PFSK-1 (cell line): Measurements from ENCODE around the gene ABCF1.

Source experiments
- FOXP2 ChIP-seq: optimal IDR thresholded peaks from 2 replicates; pipeline ENCODE3; 2011; ENCODE audit warnings: borderline replicate concordance, control low read depth, inconsistent platforms; ENCODE audit not compliant: insufficient read depth; ENCODE audit errors: extremely low read length, extremely low read depth
- POLR2AphosphoS5 ChIP-seq: IDR thresholded peaks from 2 replicates; pipeline ENCODE4 v1.6.1; 2012; ENCODE audit warnings: low read depth, mild to moderate bottlenecking, control low read depth, low read length, moderate library complexity
- SIN3A ChIP-seq: IDR thresholded peaks from 2 replicates; pipeline ENCODE4 v1.6.1; 2012; ENCODE audit warnings: mild to moderate bottlenecking, low read length, moderate library complexity, borderline replicate concordance; ENCODE audit not compliant: insufficient read depth
- TAF1 ChIP-seq: IDR thresholded peaks from 2 replicates; pipeline ENCODE4 v1.6.1; 2012; ENCODE audit warnings: low read length, control low read depth, borderline replicate concordance; ENCODE audit not compliant: insufficient read depth
- TF ChIP-seq, protein P1 (sequence below), 2 experiments: IDR thresholded peaks; 2 replicates each; pipeline versions ENCODE4 v1.6.1 to v1.8.0; 2011 to 2012; ENCODE audit warnings: low read depth in 2 of 2, low read length in 2 of 2, control low read depth in 1 of 2, inconsistent platforms in 1 of 2, mild to moderate bottlenecking in 1 of 2, moderate library complexity in 1 of 2; ENCODE audit not compliant: insufficient read depth in 1 of 2

Gene ABCF1

DNA sequence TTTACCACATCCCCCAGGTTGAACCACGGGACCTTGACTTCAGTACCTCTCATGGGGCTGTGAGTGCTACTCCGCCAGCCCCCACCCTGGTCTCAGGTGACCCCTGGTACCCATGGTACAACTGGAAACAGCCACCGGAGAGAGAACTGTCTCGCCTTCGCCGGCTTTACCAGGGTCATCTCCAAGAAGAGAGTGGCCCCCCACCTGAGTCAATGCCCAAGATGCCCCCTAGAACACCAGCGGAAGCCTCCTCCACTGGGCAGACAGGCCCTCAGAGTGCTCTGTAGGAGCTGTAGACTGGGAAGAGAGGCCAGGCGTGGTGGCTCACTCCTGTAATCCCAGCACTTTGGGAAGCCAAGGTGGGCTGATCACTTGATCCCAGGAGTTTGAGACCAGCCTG lies 54.3 kb downstream of the ABCF1 start:
- no peak for TF ChIP-seq POLR2AphosphoS5
- TF ChIP-seq, protein P1, sequence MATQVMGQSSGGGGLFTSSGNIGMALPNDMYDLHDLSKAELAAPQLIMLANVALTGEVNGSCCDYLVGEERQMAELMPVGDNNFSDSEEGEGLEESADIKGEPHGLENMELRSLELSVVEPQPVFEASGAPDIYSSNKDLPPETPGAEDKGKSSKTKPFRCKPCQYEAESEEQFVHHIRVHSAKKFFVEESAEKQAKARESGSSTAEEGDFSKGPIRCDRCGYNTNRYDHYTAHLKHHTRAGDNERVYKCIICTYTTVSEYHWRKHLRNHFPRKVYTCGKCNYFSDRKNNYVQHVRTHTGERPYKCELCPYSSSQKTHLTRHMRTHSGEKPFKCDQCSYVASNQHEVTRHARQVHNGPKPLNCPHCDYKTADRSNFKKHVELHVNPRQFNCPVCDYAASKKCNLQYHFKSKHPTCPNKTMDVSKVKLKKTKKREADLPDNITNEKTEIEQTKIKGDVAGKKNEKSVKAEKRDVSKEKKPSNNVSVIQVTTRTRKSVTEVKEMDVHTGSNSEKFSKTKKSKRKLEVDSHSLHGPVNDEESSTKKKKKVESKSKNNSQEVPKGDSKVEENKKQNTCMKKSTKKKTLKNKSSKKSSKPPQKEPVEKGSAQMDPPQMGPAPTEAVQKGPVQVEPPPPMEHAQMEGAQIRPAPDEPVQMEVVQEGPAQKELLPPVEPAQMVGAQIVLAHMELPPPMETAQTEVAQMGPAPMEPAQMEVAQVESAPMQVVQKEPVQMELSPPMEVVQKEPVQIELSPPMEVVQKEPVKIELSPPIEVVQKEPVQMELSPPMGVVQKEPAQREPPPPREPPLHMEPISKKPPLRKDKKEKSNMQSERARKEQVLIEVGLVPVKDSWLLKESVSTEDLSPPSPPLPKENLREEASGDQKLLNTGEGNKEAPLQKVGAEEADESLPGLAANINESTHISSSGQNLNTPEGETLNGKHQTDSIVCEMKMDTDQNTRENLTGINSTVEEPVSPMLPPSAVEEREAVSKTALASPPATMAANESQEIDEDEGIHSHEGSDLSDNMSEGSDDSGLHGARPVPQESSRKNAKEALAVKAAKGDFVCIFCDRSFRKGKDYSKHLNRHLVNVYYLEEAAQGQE (IDR thresholded peaks at IDR 0.05; ENCODE audit: insufficient read depth in 1 of 2, low read depth in 2 of 2, low read length in 2 of 2), result no peak
- no peak for TF ChIP-seq TAF1
- TF ChIP-seq FOXP2, result no peak
- no peak for TF ChIP-seq SIN3A

DNA sequence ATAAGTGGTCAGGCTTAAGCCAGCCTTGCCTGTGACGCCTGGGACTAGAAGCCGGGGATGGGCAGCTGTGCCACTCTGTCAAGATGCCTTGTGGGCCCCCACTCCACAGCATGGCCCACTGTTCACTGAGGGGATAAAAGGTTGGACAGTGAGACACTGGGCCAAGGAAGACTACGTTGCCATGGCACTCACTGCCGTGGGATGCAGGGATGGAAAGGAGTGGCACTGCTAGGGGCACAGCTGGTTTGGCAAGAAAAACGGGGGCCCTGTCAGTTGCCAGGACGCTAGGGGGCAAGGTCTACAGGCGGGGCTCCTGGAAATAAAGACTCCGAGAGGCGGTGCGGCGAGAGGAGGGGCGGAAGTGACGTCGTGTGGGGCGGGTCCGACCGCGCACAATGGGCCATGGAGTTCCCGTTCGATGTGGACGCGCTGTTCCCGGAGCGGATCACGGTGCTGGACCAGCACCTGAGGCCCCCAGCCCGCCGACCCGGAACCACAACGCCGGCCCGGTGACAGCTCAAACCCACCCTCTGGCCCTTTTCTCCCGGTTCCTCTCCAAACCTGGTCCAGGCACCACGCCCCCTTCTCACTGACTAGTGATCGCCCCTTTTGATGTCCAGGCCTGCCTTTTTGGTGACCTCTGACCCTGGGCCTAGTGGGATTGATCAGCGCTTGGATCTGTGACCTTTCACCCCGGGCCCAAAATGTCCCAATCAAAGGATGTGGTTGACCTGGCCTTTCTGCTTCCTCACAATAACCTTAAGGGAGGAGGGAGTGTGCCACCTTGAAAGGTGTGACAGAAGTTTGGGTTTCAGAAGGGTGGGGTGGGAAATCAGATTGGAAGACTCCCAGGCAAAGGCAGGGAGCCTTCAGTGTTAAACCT lies 55.5 kb downstream of the ABCF1 start, which contains the start of gene ATAT1:
Gene ATAT1 (plus strand): TSS at position 391 of the 883 bp plus-strand sequence.
- peak; percentile 85 for TF ChIP-seq POLR2AphosphoS5
- TF ChIP-seq, protein P1 (IDR thresholded peaks at IDR 0.05; ENCODE audit: insufficient read depth in 1 of 2, low read depth in 2 of 2, low read length in 2 of 2), result no peak
- TF ChIP-seq TAF1, result no peak
- peak; percentile 44; the same call in 1 of the 2 replicates for TF ChIP-seq SIN3A
- TF ChIP-seq FOXP2, result no peak

DNA sequence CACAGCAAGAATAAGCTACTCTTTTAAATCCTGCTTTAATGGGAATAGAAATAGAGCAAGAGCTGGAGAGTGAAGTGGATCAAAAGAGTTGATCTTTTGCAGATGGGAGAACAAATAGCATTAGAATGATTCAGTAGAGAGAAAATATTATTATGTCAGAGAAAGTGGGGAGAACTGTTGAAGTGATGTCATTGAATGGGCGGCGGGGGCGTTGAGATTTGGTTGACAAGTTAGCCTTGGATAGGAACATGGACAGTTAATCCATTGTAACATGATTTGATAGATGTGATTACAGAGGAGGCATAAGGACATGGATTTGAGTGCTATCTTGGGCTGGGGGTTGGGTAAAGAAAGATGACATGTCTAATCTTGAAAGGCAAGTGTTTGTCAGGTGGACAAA lies 64.6 kb downstream of the ABCF1 start:
- TF ChIP-seq POLR2AphosphoS5 (no peak), FOXP2 (no peak), SIN3A (no peak), TAF1 (no peak)
- TF ChIP-seq, protein P1 (IDR thresholded peaks at IDR 0.05; ENCODE audit: insufficient read depth in 1 of 2, low read depth in 2 of 2, low read length in 2 of 2), result no peak

DNA sequence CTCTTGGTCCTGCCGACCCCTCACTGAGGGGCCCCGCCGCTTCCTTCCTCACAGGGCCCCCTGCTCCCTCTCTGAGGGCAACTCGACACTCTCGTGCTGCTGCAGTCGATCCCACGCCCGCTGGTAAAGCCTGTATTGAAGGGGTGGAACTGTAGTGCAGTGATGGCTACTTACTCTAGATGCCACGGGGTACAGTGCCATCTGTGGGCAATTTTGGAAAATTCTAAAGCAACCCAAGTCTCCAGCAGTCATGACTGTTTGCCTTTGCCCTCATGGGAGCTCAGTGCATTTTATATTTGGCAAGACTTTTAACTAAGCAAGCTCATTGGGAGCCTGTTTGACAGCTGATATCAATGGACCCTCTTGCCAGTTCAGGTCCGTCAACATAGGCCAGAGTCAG lies 69.2 kb downstream of the ABCF1 start:
- no peak for TF ChIP-seq FOXP2
- TF ChIP-seq, protein P1 (IDR thresholded peaks at IDR 0.05; ENCODE audit: insufficient read depth in 1 of 2, low read depth in 2 of 2, low read length in 2 of 2), result no peak
- TF ChIP-seq POLR2AphosphoS5, result no peak
- no peak for TF ChIP-seq TAF1

DNA sequence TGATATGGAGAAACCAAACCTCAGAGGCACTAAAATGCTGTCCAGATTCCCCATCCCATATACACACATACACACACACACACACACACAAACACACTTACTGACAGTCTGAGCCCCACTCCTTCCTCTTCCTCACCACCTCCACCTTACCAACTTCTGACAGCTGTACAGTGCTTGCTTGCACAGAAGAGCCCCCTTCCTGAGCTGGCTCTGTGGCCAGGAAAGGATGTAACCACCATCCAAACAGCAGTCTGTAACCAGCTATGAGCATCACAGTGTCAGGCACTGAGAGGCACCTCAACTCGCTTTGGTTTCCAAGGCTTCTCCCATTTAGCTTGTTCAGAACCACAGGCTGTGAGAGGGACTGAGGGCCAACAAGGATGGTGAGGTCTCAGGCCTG lies 69.8 kb downstream of the ABCF1 start:
- TF ChIP-seq POLR2AphosphoS5 (no peak), SIN3A (no peak), FOXP2 (no peak), TAF1 (no peak)
- TF ChIP-seq, protein P1 (IDR thresholded peaks at IDR 0.05; ENCODE audit: insufficient read depth in 1 of 2, low read depth in 2 of 2, low read length in 2 of 2), result no peak
